Epidermal melanocyte (primary cell): ENCODE results near the gene TRIM49.
"Not testable (repeated sequence)": the region's sequence is repeated elsewhere in the genome, so short reads cannot be mapped to it uniquely, and the experiment has no call there.

Source experiments
- DNase-seq: peaks from one replicate; pipeline ENCODE4 v3.0.0; 2011; ENCODE audit warnings: low spot score; ENCODE audit not compliant: insufficient read length

The TRIM49 gene

GRCh38 chr11:89808475-89808874 lies at the start of gene TRIM49:
TRIM49 (minus strand) TSS chr11:89808575; CDS start chr11:89804469, 4,106 bp downstream.
- not testable (repeated sequence) for DNase-seq

- DNase-seq, result not testable (repeated sequence)
Measured at GRCh38 chr11:89826694-89827093, 18.3 kb upstream of the TRIM49 start.

- DNase-seq, result not testable (repeated sequence)
Measured at GRCh38 chr11:89820008-89820407, 11.6 kb upstream of the TRIM49 start.

- not testable (repeated sequence) for DNase-seq
Measured at GRCh38 chr11:89813535-89813934, 5.2 kb upstream of the TRIM49 start.

GRCh38 chr11:89787506-89788063 lies 20.8 kb downstream of the TRIM49 start:
- not testable (repeated sequence) for DNase-seq

GRCh38 chr11:89785726-89786125 lies 22.6 kb downstream of the TRIM49 start:
- DNase-seq, result not testable (repeated sequence)

- DNase-seq, result not testable (repeated sequence)
Measured at GRCh38 chr11:89750822-89751221, 57.6 kb downstream of the TRIM49 start.
